GM19324 (cell line): ENCODE measurements around the gene RASGRF1.
A peak's percentile ranks its signal among the peaks of the same experiment; 100 is the strongest.
"Not testable (repeated sequence)": the region's sequence is repeated elsewhere in the genome, so short reads cannot be mapped to it uniquely, and the experiment has no call there.

Source experiments
- ATAC-seq: cut with Tn5 transposase; IDR thresholded peaks from one replicate; pipeline ENCODE4 v1.9.1; 2021; ENCODE audit warnings: mild to moderate bottlenecking, moderate library complexity; ENCODE audit not compliant: unreplicated experiment, low FRiP score

RASGRF1 gene

DNA sequence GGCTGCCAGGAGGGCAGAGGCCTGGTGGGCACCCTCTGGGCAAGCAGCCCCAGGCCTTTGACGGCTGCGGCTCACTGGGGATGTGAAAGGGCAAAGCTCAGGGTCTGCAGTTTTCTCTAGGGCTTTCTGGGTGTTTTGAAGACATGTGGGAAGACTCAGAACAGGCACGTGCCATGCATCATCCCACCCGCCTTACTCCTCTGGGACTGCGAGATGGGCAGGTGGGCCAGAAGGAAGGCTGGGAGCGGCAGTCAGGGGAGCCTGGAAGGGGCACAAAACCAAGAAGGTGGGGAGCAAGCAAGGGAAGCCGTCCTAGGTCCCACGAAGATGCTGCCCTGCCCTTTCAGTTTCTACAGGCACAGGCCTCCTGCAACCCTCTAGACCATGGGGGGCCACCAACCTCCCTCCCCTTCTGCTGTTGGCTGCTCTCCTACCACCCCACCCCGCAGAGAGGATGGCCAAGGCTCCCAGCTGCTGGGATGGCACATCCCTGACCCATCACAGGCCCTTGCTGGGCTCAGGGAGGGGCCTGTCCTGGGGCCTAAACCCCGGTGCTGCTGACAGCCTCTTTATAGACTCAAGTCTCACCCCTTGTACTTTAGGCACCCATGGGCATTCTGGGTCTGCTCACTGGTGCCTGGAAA is 73.9 kb downstream of the RASGRF1 start:
- no peak for ATAC-seq

DNA sequence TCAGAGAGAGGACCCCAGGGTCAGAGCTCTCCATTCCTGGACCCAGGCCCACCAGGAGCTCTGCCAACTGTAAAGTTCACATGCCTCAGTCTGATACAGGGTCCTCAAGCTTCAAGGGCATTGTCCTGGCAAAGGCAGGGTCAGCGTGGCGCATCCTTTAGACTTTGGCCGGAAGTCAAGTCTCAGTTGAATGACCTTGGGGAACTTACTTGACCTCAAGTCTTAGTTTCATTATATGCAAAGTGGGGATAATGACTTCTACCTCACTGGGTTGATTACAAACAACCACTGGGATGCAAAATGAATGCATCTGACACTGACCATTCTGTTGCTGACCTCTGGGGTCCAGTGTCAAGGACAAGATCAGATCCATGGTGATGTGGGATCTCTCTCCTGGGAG is 75.2 kb downstream of the RASGRF1 start:
- no peak for ATAC-seq

DNA sequence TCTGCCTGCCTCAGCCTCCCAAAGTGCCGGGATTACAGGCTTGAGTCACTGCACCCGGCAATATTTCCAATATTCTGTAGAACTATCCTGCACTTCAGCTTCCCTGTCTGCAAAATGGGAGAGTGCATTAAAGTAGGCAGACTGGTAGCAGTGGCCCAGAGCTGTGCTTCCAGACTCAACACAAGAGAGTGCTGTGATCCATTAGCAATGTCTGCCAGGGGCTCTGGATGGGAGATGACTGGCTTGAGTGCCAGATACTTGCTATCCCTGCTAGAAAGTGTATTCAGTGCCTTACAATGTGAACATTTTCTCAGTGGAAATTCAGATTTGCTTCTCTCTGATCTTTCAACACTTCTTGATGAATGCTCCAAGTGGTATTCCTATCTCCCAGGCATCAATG is 80.3 kb downstream of the RASGRF1 start:
- ATAC-seq = no peak

DNA sequence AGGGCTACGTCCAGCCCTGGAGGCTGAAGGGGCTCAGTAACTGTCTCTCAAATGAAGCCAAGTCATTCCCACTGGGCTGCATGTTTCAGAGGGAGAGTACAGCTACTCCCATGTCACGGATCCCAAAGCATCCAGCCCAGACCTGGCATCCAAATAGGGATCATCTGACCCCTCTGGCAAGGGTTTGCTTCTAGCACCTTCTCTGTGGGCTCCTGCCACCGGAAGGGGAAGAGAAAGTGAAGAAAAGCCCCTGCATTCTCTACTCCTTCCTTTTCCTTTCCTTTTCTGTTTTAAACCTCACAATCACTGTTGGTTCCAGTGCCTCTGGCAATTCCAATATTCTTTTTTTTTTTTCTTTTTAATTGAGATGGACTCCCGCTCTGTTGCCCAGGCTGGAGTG is 81.2 kb downstream of the RASGRF1 start:
- no peak for ATAC-seq

DNA sequence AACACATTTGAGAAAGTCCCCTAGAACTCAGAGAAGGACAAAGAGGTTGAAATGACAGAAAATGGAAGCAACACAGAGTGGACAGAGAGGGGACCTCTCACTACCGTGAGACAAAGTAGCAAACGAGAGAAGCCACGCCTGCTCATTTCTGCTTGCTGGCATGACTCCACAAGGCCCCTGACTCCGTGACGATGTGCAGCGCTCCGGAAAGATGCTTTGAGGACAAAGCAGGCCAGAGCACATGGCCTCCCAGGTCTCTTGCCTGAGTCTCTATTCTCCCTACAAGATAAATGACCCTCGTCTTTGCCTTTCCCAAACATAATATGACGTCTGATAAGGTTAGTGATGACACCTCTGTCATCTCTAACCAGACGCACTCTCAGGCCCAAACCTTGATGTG is 81.9 kb downstream of the RASGRF1 start:
- ATAC-seq = no peak

DNA sequence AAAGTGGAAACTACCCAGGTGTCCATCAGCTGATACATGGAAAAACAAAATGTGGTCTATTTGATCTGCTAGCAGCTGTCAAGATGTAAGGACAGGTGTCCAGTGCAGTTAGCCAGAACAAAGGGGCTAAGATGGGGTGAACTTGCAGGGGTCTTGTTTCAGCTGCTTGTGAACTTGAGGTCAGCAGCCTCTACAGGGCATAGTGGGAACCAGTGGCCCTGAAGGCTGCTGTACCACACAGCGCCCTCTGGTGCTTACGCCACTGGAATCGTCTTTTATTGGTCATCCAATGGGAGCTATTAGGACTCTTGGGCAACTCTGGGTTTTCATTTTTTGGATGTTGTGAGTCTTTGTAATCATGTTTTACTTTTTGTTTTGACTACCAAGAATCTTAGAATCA is 83.5 kb downstream of the RASGRF1 start:
- no peak for ATAC-seq

DNA sequence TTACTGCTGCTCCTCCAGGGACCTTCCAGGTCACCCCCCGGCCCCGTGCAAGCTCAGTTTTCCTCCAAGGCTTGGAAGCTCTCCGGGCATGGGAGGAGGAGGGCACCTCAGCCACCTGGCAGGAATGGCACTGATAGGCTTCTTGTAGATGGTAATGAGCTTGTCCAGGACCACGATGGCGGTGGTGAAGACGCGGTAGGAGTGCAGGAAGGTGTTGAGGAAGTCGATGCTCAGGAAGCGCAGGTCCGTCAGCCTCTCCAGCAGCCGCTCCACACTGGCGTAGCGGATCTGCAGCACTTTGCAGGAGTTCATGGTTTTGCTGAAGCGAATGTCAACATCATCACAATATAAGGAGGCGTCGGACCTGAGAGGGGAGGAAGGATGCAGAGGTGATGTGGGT is 84.5 kb downstream of the RASGRF1 start:
- ATAC-seq = no peak

DNA sequence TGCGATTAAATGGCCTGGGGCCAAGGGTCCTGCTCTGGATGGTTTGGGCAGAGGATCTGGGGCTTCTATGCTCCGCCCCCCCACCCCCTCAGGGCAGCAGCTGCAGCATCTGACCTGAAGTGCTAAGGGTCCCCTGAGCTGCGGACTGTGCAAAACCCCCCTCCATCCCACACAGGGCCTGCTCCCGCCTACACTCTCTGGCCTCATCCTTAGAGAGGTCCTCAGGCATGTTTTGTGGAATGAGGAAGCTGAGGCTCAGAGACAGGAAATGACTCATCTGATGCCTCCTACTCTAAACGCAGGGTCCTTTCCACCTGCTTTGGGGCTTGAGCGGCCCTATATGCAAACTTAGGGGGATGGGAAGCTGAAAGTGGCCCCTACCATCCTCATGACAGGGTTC is 86.2 kb downstream of the RASGRF1 start:
- peak; percentile 72 for ATAC-seq

DNA sequence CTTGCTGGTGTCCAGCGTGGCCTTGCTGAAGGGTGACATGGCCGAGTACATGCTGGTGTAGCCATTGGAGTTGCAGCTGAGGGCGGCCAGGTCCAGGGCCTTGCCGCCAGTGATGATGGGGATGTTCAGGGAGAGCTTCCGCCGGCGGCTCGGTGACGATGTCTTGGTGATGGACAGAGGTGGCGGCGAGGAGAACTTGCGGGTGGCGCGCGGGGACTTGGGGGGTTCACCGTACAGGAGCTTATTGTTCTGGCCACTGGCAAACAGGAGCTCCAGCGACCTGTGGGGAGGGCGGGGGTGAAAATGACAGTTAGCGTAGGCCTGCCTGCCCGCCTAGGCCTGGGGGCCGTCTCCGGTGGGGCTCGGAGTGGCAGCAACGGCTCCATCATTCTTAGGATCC is 86.7 kb downstream of the RASGRF1 start:
- no peak for ATAC-seq

DNA sequence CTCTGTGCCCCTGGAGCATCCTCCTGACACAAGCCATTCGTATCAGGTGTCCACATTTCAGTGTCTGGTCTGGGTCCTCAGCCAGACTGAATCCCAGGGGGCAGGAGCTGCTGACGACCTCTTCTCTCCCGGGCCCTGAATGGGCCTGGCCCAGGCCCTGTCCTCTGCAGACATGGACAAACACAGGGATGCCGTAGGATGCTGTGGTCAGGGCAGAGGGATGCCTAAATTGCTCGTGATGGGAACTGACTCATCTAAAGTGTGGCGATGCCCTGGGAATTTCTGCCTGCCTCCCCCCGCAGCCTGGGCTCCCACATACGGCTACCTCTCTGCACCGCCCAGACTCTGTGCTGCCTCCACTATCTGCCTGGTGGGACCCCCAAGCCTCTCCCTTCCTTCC is 87.3 kb downstream of the RASGRF1 start:
- ATAC-seq = no peak

DNA sequence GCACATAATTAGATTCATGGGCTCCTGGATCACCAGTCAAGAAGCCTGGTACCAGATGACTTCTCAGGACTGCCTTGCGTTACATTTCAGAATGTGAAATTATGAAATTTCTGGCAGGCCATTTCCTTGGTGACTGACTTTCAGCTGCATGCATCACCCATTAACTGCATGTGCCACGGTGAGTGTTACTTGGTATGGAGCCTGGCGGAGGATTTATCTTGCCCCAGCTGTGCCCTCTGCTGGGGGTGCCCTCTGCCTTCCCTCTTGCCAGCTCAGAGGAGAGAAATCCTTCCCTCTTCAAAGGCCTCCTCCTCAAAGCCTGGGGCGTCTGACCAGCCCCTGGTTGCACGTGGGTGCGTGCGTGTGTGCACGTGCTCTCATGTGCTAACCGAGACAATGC is 88.0 kb downstream of the RASGRF1 start:
- no peak for ATAC-seq

DNA sequence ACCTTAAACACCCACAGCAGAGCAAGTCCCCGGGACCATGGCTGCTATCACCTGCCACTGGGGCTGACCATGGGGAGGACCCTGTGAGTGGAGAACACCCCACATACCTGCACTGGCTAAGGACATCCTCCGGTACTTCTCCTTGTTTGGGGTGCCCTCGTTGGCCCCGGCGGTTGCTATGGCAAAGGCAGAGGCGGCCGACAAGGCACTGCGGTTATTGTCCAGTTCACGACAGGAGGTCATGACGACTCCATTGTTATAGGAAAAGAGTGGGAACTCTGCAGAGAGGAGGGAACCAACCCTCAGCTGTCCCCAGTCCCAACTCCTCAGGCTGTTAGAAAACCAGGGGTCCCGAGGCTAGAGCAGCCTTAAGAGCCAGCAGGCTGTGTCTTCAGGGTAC is 90.9 kb downstream of the RASGRF1 start:
- ATAC-seq = no peak

DNA sequence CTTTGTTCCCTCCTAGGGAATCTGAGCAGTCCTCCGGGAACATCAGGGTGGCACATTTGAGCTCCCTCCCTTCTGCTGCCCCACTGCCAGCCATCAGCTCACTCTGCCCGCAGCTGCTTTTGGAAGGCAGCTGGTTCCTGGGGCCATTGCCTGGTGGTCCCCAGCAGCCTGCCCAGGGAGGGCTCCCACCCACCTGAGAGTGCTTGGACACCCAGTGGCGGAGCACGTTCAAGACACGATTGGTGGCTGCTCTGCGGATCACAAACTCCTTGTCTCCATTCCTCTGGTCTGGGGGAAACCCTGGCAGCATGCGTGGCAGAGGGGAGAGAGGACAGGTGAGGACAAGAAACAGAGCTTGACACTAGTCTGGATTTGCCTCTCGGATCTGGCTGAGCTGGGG is 92.1 kb downstream of the RASGRF1 start:
- ATAC-seq = no peak

DNA sequence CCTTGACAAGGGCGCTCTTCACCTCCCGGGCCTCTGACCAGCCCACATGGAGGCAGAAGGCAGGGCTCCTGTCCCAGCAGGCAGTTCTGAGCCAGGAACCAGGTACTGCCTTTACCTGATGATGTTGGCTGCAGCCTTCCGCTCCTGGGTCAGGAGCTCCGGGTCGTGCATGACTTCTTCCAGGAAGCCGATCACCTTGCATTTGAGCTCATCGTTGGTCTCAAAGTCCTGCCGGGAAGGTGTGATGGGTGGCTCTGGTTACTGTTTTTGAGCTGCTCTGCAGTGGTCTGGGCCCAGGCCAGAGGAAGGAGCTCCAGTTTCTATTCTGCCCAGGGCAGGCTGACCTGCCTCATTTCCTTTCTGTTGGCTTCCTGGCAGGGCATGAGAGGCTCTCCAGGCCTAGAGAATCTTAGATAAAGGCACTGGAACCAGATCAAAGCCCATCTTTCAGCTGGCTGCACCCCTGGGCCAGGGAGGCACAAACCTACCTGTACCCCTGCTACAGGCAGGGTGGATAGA is 92.5 kb downstream of the RASGRF1 start:
- no peak for ATAC-seq

DNA sequence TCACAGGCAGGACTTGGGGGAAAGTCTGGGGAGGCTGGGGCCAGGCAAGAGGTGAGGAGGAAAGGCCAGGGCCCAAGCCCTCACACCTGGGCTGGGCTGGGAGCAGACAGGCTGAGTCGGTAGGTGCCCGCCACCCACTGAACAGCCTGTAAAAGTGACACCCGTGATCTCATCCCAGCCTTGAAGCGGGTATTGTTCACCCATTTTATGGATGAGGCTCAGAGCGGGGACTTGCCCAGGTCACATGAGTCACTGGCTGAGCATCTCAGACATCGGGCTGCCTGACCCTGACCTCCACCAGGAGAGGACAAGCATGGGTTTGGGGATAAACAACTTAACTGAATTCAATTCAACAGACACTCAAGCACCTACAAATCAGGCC is 93.7 kb downstream of the RASGRF1 start:
- no peak for ATAC-seq

DNA sequence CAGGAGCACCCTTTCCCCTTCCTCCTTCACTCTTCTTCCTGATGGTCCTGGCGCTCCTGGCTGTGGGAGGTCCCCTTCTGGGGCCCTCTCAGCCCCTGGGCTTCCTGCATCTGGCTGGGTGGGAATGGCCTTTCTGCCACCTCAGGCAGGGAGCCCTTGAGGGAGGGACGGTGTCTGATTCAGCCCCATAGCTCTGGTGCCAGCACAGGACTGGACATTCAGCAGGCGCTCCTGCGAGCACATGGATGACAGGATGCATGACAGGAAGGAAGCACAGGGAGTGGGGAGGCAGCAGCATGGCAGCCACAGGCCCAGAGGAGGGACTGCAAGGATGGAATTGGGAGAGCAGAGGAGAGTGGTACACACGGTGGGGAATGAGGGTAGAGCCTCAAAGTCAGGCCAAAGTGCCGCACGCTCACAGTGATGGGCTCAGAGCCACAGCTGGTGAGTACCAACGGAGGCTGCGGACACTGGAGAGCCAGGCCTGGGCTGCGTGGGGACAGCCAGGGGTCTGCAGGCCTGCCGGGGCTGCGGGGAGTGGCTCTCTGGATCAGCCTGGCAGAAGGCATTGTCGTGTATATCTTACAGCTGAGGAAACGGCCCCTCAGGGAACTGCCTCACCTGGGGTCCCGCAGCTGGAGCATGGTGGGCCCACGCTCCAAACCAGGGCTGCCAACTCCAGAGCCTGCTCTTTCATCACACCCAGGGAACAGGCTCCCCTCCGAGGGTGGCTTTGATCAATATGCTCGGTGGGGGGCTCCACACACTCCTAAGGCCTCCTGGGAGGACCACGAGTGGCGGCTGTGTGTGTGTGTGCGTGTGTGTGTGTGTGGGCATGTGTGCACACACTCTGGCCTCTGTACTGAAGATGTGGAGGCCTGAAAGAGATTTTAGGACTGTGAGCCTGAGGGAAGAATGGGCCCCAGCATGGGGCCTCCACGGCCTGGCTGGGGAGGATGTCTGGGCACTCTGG is 94.4 kb downstream of the RASGRF1 start:
- ATAC-seq = no peak

DNA sequence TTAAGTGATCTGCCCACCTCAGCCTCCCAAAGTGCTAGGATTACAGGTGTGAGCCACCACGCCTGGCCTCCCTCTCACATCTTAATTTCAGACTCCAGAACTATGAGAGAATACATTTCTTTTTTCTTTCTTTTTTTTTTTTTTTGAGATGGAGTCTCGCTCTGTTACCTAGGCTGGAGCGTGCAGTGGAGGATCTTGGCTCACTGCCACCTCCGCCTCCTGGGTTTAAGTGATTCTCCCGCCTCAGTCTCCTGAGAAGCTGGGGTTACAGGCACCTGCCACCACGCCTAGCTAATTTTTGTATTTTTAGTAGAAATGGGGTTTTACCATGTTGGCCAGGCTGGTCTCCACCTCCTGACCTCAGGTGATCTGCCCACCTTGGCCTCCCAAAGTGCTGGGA is 95.4 kb downstream of the RASGRF1 start:
- not testable (repeated sequence) for ATAC-seq

DNA sequence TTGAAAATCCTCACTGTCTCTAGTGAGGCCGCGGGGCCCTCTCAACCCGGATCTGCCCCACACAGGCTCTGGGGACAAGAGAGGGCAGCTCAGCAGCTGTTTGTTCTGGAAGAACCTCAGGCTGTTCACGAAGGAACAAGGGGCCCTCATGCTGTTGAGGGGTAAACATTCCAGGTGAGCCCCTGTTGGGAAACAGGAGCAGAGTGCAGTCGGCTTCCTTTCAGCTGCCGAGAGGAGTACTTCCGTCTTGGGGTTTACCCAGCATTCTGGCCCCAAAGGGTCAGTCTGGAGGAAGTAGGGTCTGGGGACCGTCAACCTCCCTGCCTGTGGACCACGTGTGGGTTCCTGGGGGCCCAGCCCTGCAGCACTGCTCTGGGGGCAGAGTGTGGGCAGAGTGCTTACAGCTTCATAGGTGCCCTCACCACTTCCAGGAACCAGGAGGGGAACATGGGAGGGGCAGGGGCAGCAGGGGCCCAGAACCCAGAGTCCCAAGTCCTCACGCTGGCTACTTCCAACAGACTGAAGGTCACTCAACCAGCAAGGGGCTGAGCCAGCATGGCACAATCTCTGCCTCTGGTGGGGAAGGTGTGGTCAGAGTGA is 96.5 kb downstream of the RASGRF1 start:
- ATAC-seq = no peak

DNA sequence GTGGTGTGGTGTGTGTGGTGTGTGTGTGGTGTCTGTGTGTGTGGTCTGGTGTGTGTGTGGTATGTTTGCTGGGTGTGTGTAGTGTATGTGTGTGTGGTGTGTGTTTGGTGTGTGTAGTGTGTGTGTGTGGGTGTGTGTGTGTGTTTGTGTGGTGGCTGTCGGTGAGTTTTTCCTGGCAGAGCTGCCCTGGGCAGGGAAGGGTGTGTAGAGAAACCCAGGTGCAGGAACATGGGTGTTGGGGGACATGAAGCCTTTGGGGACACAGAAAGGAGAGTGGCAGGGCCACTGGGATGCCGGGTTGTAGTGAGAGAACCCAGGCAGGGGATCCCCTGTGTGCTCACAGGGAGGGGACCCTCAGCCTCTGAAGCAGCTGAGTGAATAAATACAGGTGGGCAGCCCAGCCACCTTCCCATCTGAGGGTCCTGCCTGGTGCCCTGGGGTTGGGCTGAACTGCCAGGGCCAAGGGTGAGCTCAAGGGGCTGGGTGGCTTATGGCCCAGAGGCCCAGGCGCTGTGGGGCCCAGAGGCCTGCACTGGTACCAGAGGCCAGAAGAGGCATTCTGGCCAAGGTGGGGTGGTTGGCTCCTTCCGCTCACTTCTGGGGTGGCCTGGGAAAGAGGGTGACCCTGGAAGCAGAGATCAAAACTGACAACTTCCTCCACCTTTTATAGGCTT is 97.2 kb downstream of the RASGRF1 start:
- no peak for ATAC-seq

DNA sequence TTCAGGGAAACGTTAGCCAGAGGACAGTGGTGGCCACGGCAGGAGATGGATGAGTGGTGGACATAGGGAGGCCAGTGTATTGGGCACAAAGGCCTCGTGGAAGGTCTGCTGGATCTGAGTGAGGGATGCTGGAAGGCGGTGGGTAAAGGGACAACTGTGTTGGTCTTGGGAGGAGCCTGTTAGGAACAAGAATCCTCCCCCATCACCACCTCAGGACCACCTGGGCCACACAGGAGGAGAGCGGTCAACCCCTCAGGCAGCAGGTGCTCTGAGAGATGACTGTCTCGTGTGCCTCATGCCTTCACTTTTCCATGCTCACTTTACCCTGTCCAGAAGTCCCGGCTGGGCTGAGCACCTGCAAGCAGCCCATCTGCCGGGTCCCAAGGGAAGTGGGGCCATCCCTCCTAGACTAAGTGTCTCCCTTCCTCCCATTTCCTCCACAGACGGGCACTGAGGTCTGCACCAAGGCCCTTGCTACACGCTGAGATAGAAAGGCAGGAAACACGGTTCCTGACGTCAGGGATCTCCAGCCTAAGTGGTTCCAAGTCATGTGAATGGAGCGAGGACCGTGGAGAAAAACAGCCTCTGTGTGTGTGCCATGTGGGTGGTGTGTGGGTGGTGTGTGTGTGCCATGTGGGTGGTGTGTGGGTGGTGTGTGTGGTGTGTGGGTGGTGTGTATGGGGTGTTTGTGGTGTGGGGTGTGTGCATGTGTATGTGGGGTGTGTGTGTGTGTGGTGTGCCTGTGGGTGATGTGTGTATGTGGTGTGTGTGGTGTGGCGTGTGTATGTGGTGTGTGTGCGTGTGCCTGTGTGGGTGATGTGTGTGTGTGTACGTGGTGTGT is 97.9 kb downstream of the RASGRF1 start:
- no peak for ATAC-seq
